Liver (tissue), 9 donors: ENCODE results near the gene MCF2L2. TPM values are rescaled to one million over a fixed set of nuclear protein-coding genes. Genes with fewer than 3 reads are reported as not detected.

Experiments
- DNase-seq: peaks from one replicate; pipeline ENCODE4 v3.0.0-alpha.2; 2017; ENCODE audit warnings: low spot score
- H3K27ac ChIP-seq, 2 donors: one replicate each; pipeline ENCODE4 v1.7.0; 2013; ENCODE audit warnings: inconsistent platforms in 2 of 2, low read length in 2 of 2, control low read depth in 1 of 2, low read depth in 1 of 2, mild to moderate bottlenecking in 1 of 2
- H3K27me3 ChIP-seq, 4 donors: one replicate each; pipeline versions ENCODE4 v1.6.1 to v1.7.0; 2013; ENCODE audit warnings: low read length in 3 of 4, inconsistent platforms in 1 of 4, mild to moderate bottlenecking in 1 of 4, moderate library complexity in 1 of 4; ENCODE audit not compliant: control insufficient read depth in 4 of 4, insufficient read depth in 4 of 4
- H3K36me3 ChIP-seq, 4 donors: one replicate each; pipeline versions ENCODE4 v1.6.1 to v1.7.0; 2013; ENCODE audit warnings: low read length in 3 of 4, mild to moderate bottlenecking in 3 of 4, low read depth in 1 of 4, moderate library complexity in 1 of 4; ENCODE audit not compliant: control insufficient read depth in 4 of 4, insufficient read depth in 3 of 4
- H3K4me1 ChIP-seq, 4 donors: one replicate each; pipeline versions ENCODE4 v1.6.1 to v1.7.0; 2013; ENCODE audit warnings: low read length in 3 of 4, mild to moderate bottlenecking in 3 of 4, moderate library complexity in 1 of 4; ENCODE audit not compliant: control insufficient read depth in 4 of 4, insufficient read depth in 4 of 4
- H3K4me3 ChIP-seq, 3 donors: one replicate each; pipeline versions ENCODE4 v1.6.1 to v1.7.0; 2013; ENCODE audit warnings: low read length in 3 of 3, control low read depth in 1 of 3, low read depth in 1 of 3, mild to moderate bottlenecking in 1 of 3
- H3K9ac ChIP-seq, 2 donors: one replicate each; pipeline ENCODE4 v1.7.0; 2013; ENCODE audit warnings: low read length in 2 of 2, mild to moderate bottlenecking in 2 of 2, moderate library complexity in 2 of 2, control low read depth in 1 of 2, low read depth in 1 of 2
- H3K9me3 ChIP-seq, 4 donors: one replicate each; pipeline versions ENCODE4 v1.6.1 to v1.7.0; 2013; ENCODE audit warnings: low read length in 3 of 4; ENCODE audit not compliant: control insufficient read depth in 4 of 4
- ATF3 ChIP-seq: IDR thresholded peaks from 2 replicates; pipeline ENCODE4 v1.6.1; 2016; ENCODE audit warnings: antibody characterized with exemption
- CTCF ChIP-seq: fragments of 150-350 bp; IDR thresholded peaks from 2 replicates; pipeline ENCODE4 v1.5.1; 2017; ENCODE audit warnings: improper control_type of control experiment, low read depth, low read length; ENCODE audit not compliant: missing input control
- EGR1 ChIP-seq, 2 donors: IDR thresholded peaks; 2 replicates each; pipeline ENCODE4 v1.6.1; 2016 to 2018; ENCODE audit warnings: antibody characterized with exemption in 2 of 2, low read depth in 2 of 2
- FOXA1 ChIP-seq: IDR thresholded peaks from 2 replicates; pipeline ENCODE4 v1.6.1; 2016; ENCODE audit warnings: antibody characterized with exemption
- FOXA2 ChIP-seq: IDR thresholded peaks from 2 replicates; pipeline ENCODE4 v1.6.1; 2016; ENCODE audit warnings: antibody characterized with exemption
- GABPA ChIP-seq, 2 donors: IDR thresholded peaks in 1 of 2; conservative IDR thresholded peaks in 1 of 2; 2 replicates each; pipeline ENCODE4 v1.6.1; 2016; ENCODE audit warnings: antibody characterized with exemption in 2 of 2, mild to moderate bottlenecking in 1 of 2, moderate library complexity in 1 of 2
- HNF4A ChIP-seq, 2 donors: conservative IDR thresholded peaks; 2 replicates each; pipeline ENCODE4 v1.6.1; 2016; ENCODE audit warnings: antibody characterized with exemption in 2 of 2, mild to moderate bottlenecking in 2 of 2
- HNF4G ChIP-seq: IDR thresholded peaks from 2 replicates; pipeline ENCODE4 v1.6.1; 2016; ENCODE audit warnings: antibody characterized with exemption
- JUND ChIP-seq, 2 donors: IDR thresholded peaks; 2 replicates each; pipeline ENCODE4 v1.6.1; 2016; ENCODE audit warnings: antibody characterized with exemption in 2 of 2
- MAX ChIP-seq: IDR thresholded peaks from 2 replicates; pipeline ENCODE4 v1.6.1; 2016; ENCODE audit warnings: antibody characterized with exemption
- NR2F2 ChIP-seq: IDR thresholded peaks from 2 replicates; pipeline ENCODE4 v1.6.1; 2016; ENCODE audit warnings: antibody characterized with exemption
- RAD21 ChIP-seq, 2 donors: IDR thresholded peaks; 2 replicates each; pipeline ENCODE4 v1.6.1; 2016; ENCODE audit warnings: antibody characterized with exemption in 2 of 2, mild to moderate bottlenecking in 2 of 2
- REST ChIP-seq: IDR thresholded peaks from 2 replicates; pipeline ENCODE4 v1.6.1; 2016; ENCODE audit warnings: antibody characterized with exemption, mild to moderate bottlenecking
- RXRA ChIP-seq, 2 donors: IDR thresholded peaks; 2 replicates each; pipeline ENCODE4 v1.6.1; 2017 to 2018; ENCODE audit warnings: antibody characterized with exemption in 2 of 2, mild to moderate bottlenecking in 1 of 2
- SP1 ChIP-seq: IDR thresholded peaks from 2 replicates; pipeline ENCODE4 v1.6.1; 2018; ENCODE audit warnings: antibody characterized with exemption, mild to moderate bottlenecking
- TAF1 ChIP-seq: conservative IDR thresholded peaks from 2 replicates; pipeline ENCODE4 v1.6.1; 2016; ENCODE audit warnings: antibody characterized with exemption, mild to moderate bottlenecking
- YY1 ChIP-seq: IDR thresholded peaks from 2 replicates; pipeline ENCODE4 v1.6.1; 2016; ENCODE audit warnings: antibody characterized with exemption, mild to moderate bottlenecking
- ZBTB33 ChIP-seq: IDR thresholded peaks from 2 replicates; pipeline ENCODE4 v1.6.1; 2016; ENCODE audit warnings: antibody characterized with exemption
- WGBS: extraction: QIAGEN DNeasy Blood & Tissue Kit; methylation state at CpG from one replicate; pipeline ENCODE4 v1.1.7; 2013; 5-methylcytosine and 5-hydroxymethylcytosine counted together
- polyA plus RNA-seq, 2 donors: library from polyadenylated mRNA; stranded (reverse) in 1 of 2; unstranded in 1 of 2; fragments of 200-250 nt in 1 of 2; fragments of >200 nt in 1 of 2; fragmentation: Nextera tagmentation in 1 of 2; extraction: Ambion mirVana in 1 of 2; gene quantifications; one replicate each; pipeline versions ENCODE4 v1.2.1 to v1.2.3, GENCODE V29; 2013 to 2015
- total RNA-seq, 2 donors: library from RNA; depleted of rRNA; stranded (reverse); fragments of >200 nt; gene quantifications; one replicate each; pipeline ENCODE4 v1.2.3, GENCODE V29; 2014
- donor health status: healthy.
- donor health status: healthy.
- donor health status: healthy.
- donor health status: healthy.
- donor health status: healthy.

MCF2L2 gene
- total and polyA plus RNA-seq, 4 donors: 0.02 to 0.47 (median 0.17) TPM; not detected in 1

- TF ChIP-seq GABPA (IDR thresholded peaks at IDR 0.05 in 1 of 2, conservative IDR thresholded peaks at IDR 0.05 in 1 of 2) (no peak), HNF4G (no peak), HNF4A (conservative IDR thresholded peaks at IDR 0.05) (no peak), JUND (IDR thresholded peaks at IDR 0.05) (no peak), SP1 (no peak), EGR1 (IDR thresholded peaks at IDR 0.05; ENCODE audit: low read depth in 2 of 2) (no peak), ATF3 (no peak), TAF1 (no peak), RXRA (IDR thresholded peaks at IDR 0.05) (no peak), NR2F2 (no peak), REST (no peak), RAD21 (IDR thresholded peaks at IDR 0.05) (no peak), CTCF (no peak), FOXA1 (no peak), YY1 (no peak), FOXA2 (no peak), ZBTB33 (no peak), MAX (no peak)
- Histone ChIP-seq H3K9ac (no peak overlapping the region), H3K27me3 (no peaks in the 10 kb centered on the region), H3K9me3 (no peaks in the 10 kb centered on the region), H3K4me1 (peaks cover 0 to 7% (median 5%) of the 10 kb centered on the region in 4 donors), H3K36me3 (no peaks in the 10 kb centered on the region), H3K27ac (no peak overlapping the region), H3K4me3 (no peak overlapping the region)
- 92% methylated on average over 3 of the region's 3 CpGs for WGBS
- DNase-seq: no peak
These were observed 269.8 kb downstream of the MCF2L2 start for GRCh38 chr3:183158551-183159006.
